GM20000 (cell line): ENCODE measurements around the gene FAM193A.
"Not testable (repeated sequence)": the region's sequence is repeated elsewhere in the genome, so short reads cannot be mapped to it uniquely, and the experiment has no call there.

Experiments
- DNase-seq: peaks from one replicate; pipeline ENCODE4 v3.0.0; 2012; ENCODE audit warnings: low spot score
- TF ChIP-seq, protein P1 (sequence below): IDR thresholded peaks from 2 replicates; pipeline ENCODE4 v1.5.1; 2012; ENCODE audit warnings: mild to moderate bottlenecking, control low read depth; ENCODE audit errors: extremely low read depth, missing control alignments

The FAM193A gene

GRCh38 chr4:2755821-2756690 lies 219.6 kb downstream of the FAM193A start, which contains the start of gene TNIP2:
TNIP2 (minus strand) TSS chr4:2756336; CDS start chr4:2756289, 47 bp downstream.
- DNase-seq = peak; percentile 99
- TF ChIP-seq, protein P1, sequence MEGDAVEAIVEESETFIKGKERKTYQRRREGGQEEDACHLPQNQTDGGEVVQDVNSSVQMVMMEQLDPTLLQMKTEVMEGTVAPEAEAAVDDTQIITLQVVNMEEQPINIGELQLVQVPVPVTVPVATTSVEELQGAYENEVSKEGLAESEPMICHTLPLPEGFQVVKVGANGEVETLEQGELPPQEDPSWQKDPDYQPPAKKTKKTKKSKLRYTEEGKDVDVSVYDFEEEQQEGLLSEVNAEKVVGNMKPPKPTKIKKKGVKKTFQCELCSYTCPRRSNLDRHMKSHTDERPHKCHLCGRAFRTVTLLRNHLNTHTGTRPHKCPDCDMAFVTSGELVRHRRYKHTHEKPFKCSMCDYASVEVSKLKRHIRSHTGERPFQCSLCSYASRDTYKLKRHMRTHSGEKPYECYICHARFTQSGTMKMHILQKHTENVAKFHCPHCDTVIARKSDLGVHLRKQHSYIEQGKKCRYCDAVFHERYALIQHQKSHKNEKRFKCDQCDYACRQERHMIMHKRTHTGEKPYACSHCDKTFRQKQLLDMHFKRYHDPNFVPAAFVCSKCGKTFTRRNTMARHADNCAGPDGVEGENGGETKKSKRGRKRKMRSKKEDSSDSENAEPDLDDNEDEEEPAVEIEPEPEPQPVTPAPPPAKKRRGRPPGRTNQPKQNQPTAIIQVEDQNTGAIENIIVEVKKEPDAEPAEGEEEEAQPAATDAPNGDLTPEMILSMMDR = no peak

DNA sequence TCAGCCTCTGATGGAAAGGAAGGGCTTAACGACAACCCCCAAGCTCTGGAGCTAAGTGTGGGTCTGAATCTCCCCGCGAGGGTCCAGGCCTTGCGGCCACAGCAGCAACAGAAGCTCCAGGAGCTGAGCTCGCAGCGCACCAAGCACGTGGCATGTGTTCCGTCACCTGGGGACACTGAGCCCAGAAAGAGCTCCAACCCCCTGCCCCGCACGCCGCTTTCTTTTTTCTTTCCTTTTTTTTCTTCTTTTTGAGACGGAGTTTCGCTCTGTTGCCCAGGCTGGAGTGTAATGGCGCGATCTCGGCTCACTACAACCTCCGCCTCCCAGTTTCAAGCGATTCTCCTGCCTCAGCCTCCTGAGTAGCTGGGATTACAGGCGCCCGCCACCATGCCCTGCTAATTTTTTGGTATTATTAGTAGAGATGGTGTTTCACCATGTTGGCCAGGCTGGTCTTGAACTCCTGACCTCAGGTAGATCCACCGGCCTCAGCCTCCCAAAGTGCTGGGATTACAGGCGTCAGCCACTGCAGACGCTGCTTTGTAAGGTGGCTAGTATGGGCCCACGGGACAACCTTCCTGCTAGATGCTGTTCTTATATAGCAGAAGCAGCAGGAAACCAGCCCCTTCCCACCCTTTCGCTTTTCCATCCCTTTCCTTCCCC lies 220.4 kb downstream of the FAM193A start:
- TF ChIP-seq, protein P1 = no peak
- DNase-seq = no peak

GRCh38 chr4:2757426-2757825 lies 221.0 kb downstream of the FAM193A start:
- TF ChIP-seq, protein P1 = no peak
- DNase-seq = no peak

DNA sequence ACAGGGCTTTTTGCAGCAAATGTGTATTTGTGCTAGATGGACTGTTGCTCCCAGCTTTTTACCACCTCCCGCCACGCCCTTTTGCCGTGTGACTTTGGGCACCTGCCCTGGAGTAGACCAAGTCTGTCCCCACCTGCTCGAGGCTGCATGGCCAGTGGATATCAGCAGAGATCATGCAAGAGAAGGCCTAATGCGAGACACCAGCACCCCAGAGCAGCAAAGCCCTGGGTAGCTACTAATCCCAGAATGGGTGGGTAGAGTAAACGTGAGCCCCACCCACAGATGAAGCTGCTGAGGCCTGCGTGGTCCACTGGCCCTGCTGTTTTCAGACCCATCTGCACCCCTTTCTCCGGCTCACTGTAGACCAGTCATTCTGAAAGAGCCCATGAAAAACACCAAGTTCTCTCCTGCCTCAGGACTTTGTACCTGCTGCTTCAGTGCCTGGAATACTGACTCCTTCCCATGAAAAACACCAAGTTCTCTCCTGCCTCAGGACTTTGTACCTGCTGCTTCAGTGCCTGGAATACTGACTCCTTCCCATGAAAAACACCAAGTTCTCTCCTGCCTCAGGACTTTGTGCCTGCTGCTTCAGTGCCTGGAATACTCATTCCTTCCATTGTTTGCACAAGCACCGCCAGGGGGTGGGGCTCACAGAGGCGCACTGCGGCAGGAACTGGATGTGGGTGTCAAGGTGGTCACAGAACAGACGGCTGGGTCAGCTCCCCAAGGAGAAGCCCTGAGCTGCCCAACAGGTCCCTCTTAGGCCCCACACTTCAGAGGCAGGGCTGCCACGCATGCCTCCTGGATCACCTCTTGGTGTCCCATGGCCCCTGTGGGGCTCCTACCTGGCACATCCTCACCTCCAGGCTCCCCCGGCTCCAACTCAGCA lies 224.8 kb downstream of the FAM193A start:
- TF ChIP-seq, protein P1 = no peak
- peak; percentile 49 for DNase-seq

- TF ChIP-seq, protein P1 = no peak
- DNase-seq = peak; percentile 14
Measured at GRCh38 chr4:2762048-2762447, 225.6 kb downstream of the FAM193A start.

DNA sequence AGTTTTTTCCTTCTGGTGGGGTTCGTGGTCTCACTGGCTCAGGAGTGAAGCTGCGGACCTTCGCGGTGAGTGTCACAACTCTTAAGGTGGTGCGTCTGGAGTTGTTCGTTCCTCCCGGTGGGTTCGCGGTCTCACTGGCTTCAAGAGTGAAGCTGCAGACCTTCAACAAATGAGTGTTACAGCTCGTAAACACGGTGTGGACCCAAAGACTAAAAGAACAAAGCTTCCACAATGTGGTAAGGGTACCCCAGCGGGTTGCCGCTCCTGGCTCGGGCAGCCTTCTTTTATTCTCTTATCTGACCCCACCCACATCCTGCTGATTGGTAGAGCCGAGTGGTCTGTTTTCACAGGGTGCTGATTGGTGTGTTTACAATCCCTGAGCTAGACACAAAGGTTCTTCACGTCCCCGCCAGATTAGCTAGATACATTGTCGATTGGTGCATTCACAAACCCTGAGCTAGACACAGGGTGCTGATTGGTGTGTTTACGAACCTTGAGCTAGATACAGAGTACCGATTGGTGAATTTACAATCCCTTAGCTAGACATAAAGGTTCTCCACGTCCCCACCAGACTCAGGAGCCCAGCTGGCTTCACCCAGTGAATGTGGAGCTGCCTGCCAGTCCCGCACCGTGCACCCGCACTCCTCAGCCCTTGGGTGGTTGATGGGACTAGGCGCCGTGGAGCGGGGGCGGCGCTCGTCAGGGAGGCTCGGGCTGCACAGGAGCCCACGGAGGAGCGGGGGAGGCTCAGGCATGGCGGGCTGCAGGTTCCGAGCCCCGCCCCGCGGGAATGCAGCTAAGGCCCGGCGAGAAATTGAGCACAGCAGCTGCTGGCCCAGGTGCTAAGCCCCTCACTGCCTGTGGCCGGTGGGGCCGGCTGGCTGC lies 226.3 kb downstream of the FAM193A start:
- not testable (repeated sequence) for DNase-seq

DNA sequence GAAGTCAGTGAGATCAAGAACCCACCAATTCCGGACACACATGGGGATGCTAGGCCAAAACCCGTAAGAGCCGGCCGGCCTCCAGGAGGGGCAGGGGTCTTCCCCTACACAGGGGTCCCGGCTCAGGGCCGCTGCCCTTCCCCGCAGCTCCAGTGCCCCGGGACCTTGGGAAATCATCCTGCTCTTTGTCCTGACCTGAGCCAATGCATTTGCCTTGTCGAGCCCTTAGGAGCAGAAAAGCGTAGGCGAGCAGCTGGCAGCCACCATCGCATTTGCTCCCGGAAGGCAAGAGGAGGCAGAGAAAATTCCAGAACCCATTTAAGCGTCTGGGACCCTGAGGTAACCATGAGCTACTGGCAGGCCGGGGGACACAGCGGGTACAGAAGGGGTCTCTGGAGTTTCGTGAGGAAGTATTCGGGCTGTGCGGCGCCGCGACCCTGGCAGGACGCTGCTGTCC lies 227.1 kb downstream of the FAM193A start:
- DNase-seq = no peak
- TF ChIP-seq, protein P1 = no peak
